ENCODE measurements around the gene SHROOM3.

- TF ChIP-seq L3MBTL2 (conservative IDR thresholded peaks at IDR 0.05) (no peak), ARNT (IDR thresholded peaks at IDR 0.05) (no peak), FOXM1 (IDR thresholded peaks at IDR 0.05; ENCODE audit: borderline replicate concordance) (no peak), ELF4 (IDR thresholded peaks at IDR 0.05) (no peak), FOXA1 (IDR thresholded peaks at IDR 0.05) (no peak), PKNOX1 (IDR thresholded peaks at IDR 0.05) (no peak)
Measured at GRCh38 chr4:76539979-76540378, 105.0 kb downstream of the SHROOM3 start.
